Measurements from ENCODE around the gene BANP.
"Not testable (repeated sequence)": the region's sequence is repeated elsewhere in the genome, so short reads cannot be mapped to it uniquely, and the experiment has no call there.

Gene BANP

GRCh38 chr16:88064889-88065746 lies 113.9 kb downstream of the BANP start:
- DNase-seq (ENCODE audit: low read depth, low spot score) = peak; percentile 24

DNA sequence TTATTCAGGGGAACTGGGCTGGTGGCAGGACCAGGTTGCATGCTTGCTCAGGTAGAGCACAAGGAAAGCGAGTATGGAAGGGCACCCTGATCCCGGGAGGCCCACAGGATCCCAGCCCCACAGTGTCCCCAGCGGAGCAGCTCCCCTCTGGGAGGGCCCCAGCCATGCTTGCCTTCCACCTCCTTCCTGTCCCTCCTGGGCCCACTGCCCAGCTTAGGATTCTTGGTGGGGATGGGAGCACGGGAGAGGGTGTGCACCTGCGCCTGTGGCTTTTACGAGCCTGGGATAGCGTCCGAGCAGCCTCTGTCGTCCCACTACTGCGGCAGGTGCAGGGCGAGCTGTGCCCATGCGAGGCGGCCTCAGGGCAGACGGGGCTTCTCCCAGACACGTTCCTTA lies 114.5 kb downstream of the BANP start:
- no peak for DNase-seq (ENCODE audit: low read depth, low spot score)

DNA sequence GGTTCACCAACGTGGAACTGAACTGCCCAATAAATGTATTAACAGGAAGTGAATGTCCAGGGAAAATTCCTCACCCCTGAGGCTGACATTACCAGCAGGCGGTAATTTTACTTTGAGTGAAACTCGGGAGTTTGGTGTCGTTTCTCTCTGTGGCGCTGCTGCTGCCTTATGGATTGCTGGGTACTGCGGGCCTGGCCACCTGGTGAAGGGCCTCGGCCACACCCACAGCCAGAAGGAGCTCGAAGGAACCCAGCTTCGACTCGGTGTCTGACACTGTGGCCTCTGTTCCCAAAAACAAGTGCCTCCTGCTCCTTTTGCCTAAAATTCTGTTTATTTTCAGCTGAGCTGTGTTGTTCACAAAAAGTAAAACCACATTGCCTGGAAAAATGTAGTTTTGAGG lies 115.0 kb downstream of the BANP start:
- DNase-seq (ENCODE audit: low read depth, low spot score) = no peak

GRCh38 chr16:88066680-88067529 lies 115.7 kb downstream of the BANP start:
- no peak for DNase-seq (ENCODE audit: low read depth, low spot score)

GRCh38 chr16:88067530-88068411 lies 116.5 kb downstream of the BANP start:
- no peak for DNase-seq (ENCODE audit: low read depth, low spot score)

DNA sequence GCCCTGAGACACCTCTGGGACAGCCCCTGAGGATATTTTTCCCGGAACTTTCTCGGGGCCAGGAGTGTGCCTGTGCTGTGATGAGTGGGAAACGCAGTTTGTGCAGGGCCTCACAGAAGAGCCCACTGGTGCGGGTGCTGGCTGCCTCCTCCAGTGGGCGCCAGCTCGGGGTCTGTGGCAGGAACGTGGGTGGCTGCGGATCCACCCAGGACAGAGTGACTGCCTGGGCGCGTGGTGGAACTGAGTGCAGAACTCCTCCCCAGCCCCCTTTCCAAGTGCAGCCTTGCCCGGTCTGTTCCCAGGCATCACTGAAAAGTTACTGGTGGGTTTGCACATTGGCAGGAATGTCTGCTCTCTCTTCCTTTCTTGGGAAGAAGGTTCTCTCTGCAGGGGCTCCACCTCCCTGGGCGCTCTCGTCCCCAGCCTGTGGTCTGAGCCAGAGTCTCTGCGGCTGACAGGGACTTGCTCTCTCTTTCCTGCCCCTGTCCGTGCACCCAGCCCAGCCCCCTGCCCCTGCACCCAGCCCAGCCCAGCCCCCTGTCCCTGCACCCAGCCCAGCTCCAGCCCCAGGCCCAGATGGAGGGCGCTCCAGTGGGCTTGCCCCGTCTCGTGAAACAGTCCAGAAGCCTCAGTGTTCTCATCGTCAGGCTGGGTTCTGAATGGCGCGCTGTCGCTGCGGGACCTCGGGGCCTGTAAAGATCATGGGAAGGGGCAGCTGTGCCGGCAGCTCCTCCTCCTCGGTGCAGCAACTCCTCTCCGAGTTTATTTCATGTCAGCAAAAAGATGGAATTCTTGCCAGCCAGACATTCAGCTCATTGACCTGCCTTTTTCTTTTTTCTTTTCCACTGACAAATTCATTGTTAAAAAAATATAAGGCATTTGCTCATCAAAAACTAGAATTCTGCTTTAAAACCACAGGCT lies 117.5 kb downstream of the BANP start:
- DNase-seq (ENCODE audit: low read depth, low spot score) = no peak

DNA sequence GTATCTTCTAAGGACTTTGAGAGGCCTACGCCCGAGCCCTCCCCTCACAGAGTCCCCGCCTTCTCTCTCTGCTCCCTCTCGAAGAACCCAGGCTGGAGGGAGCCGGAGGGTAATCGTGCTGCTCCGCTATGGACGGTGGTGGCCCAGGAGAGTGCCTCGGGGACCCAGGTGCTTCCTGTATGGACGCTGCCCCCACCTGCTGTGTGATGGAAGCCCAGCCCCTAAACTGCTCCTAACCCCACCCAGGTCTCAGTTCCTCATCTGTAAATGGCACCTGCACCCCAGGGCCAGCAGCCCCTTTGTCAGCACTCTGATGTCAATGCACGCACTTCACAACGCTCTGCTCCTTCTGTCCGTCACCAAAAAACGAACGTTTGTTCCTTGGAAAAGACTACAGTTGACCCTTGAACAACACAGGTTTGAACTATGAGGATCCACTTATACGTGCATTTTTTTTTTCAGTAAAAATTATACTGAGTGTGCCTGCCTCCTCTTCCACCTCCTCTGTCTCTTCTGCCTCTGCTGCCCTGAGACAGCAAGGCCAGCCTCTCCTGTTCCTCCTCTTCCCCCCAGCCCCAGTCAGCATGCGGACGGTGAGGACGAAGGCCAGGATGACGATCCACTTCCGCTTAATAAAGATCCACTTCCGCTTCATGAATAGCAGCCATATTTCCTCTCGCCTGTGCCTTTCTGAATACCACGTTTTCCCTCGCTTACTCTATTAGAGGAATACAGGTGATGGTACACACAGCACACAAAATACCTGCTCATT lies 118.3 kb downstream of the BANP start:
- DNase-seq (ENCODE audit: low read depth, low spot score) = no peak

DNA sequence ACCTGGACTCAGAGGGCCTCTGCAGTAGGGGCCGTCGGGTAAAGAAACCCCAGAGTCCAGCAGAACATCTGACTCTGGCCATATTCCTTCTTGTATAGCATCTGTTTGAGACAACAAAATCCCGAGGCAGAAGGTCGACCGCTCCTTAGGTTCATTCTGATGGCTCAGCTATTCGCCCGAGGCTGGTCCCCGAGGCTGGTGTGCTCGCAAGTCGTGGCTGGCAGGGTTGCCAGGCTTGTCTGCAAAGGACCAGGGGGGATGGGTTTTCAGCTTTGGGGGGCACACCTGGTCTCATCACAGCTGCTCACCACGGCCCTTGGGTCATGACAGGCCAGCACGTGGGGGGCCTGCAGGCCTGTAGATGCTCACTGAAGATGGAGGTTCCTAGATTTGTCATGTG lies 119.1 kb downstream of the BANP start:
- no peak for DNase-seq (ENCODE audit: low read depth, low spot score)

GRCh38 chr16:88070989-88071625 lies 119.9 kb downstream of the BANP start:
- no peak for DNase-seq (ENCODE audit: low read depth, low spot score)

GRCh38 chr16:88071908-88072307 lies 120.7 kb downstream of the BANP start:
- no peak for DNase-seq (ENCODE audit: low read depth, low spot score)

DNA sequence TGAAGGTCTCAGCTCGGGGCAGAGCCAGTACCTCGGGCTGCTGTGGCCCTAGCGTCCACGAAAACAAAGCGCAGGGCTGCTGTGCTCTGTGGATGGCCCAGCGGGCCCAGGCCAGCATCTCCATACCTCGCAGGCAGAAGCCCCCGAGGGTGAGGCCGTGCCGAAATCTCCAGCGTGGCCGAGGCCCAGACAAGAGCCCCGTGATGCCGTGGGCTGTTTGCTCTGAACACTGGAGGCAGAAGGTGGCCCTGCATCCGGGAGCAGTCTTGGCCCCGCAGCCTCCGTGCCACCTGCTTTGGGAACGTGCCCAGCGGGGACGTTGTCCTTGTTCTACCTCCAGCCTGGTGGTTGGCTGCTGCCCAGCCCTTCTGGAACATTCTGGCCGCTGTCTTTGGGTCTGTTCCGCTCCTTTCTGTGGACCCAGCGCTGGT lies 121.4 kb downstream of the BANP start:
- no peak for DNase-seq (ENCODE audit: low read depth, low spot score)

DNA sequence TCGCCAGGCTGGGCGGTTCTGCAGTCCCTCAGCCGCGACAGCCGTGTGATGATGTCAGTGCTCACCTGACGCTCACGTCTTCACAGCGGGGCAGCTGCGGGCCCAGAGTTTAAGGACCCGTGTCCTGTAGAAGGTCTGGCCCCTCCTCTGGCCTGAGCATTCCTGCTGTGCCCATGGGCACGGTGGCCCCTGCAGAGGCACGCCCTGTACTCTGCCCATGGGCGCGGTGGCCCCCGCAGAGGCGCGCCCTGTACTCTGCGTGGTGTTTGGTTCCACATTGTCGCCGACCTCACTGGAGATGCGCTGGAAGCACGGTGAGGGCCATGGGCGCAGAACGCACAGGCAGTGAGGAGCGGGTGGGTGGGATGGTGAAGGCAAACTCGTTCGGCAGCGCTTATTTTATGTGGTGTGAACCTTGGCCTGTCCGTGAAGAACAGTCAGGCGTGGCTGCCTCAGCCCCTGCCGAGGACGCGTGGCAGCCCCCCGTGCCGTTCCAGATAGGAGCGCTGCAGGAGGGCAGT lies 122.0 kb downstream of the BANP start:
- no peak for DNase-seq (ENCODE audit: low read depth, low spot score)

GRCh38 chr16:88074041-88074440 lies 122.8 kb downstream of the BANP start:
- no peak for DNase-seq (ENCODE audit: low read depth, low spot score)

- DNase-seq (ENCODE audit: low read depth, low spot score) = no peak
These were observed 125.1 kb downstream of the BANP start for GRCh38 chr16:88076211-88076931.

- DNase-seq (ENCODE audit: low read depth, low spot score) = not testable (repeated sequence)
These were observed 125.7 kb downstream of the BANP start for GRCh38 chr16:88076932-88077320.

DNA sequence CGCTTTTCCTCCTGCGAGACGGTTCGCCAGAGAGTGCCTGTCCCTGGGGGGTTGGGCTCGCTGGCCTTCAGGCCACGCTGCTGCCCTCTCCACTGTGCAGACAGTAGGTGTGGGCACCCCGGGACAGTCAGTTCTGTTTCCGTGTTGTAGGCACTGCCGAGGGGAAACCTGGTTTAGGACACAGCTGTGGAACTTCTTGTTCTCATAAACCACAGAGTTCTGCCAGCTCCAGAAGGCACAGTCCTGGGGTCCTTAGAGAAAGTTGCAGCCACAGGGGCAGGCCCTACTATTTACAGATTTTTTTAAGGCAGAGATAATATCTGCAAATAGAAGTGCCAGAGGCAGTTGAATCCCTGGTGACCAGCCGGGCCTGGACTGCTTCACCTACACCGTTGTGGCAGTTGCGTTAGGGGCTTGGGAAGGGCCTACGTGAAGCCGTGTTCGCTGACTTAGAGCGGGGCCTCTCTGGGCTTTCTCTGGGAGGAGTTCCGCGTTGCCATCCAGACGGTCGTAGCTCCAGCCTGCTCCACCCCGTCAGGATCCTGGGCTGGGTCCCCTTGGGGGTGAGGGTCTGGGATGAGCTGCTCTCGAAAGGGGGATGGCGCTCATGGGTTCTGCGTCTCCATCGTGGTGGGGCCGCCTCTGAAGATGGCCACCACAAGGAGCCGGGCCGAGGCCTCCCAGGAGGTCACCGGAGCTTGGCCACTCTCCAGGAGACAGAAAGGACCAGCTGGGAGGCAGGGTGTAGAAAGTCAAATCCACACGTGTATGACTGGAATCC lies 126.3 kb downstream of the BANP start:
- no peak for DNase-seq (ENCODE audit: low read depth, low spot score)

DNA sequence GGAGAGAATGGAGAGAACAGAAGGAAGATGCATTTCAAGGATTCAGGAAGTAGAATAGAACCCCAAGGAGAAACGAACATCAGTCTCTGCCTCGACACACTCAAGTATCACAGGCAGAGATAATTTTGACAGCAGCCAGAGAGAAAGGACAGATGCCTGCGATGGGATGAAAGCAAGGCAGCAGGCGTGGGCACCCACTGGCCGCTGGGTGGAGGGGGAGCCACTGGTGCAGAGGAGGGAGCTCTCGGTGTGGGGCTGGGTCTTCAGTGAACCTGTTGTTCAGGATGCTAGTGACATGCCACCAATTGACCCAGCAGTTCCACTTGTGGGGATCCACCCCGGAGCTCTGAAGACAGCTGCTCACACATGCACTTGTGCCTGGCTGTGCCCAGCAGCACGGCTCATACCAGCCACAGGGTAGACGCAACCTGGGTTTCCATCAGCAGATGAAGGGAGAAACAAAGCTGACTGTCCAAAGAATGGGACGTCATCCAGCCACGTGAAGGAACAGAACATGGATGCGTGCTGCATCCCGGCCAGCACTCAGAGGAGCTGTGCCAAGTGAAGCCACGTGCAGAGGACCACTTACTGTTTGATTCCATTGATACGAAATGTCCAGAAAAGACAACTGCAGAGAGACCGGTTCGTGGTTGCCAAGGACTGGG lies 127.0 kb downstream of the BANP start:
- no peak for DNase-seq (ENCODE audit: low read depth, low spot score)

All from astrocyte of the hippocampus (primary cell).